GM12891 (cell line): Measurements from ENCODE around the gene SLCO2A1.

Source experiments
- PAX5 ChIP-seq: IDR thresholded peaks from 2 replicates; pipeline ENCODE4 v1.6.1; 2011; ENCODE audit warnings: low read length, moderate library complexity, mild to moderate bottlenecking; ENCODE audit not compliant: insufficient read depth, severe bottlenecking
- POLR2A ChIP-seq: IDR thresholded peaks from 2 replicates; pipeline ENCODE4 v1.6.1; 2011; ENCODE audit warnings: low read depth, low read length, control low read depth
- POLR2AphosphoS5 ChIP-seq: IDR thresholded peaks from 2 replicates; pipeline ENCODE4 v1.6.1; 2011; ENCODE audit warnings: low read depth, low read length, control low read depth
- SPI1 ChIP-seq: IDR thresholded peaks from 2 replicates; pipeline ENCODE4 v1.6.1; 2011; ENCODE audit warnings: low read depth, low read length, control low read depth
- TAF1 ChIP-seq: IDR thresholded peaks from 2 replicates; pipeline ENCODE4 v1.6.1; 2011; ENCODE audit warnings: low read depth, low read length, control low read depth

GRCh38 chr3:134034005-134034785, 4.5 kb upstream of the SLCO2A1 start:
- TF ChIP-seq TAF1: no peak
- TF ChIP-seq POLR2A: no peak
- no peak for TF ChIP-seq PAX5
- no peak for TF ChIP-seq SPI1
- no peak for TF ChIP-seq POLR2AphosphoS5
